ENCODE results near the gene VOPP1. TPM values are rescaled to one million over a fixed set of nuclear protein-coding genes. Genes with fewer than 3 reads are reported as not detected.

VOPP1 gene
- total RNA-seq, 1 donor from 2014 or later, result 53.7 TPM

GRCh38 chr7:55436457-55436856 is 135.8 kb downstream of the VOPP1 start:
- H3K9me3 ChIP-seq, result no peaks in the 10 kb centered on the region
- H3K4me1 ChIP-seq, result no peaks in the 10 kb centered on the region
- DNase-seq (no peak), ATAC-seq (no peak)
- no peaks in the 10 kb centered on the region for H3K36me3 ChIP-seq
- H3K4me3 ChIP-seq, result no peak overlapping the region
- H3K27ac ChIP-seq, result no peak overlapping the region
- intact Hi-C loops (cut with DNase I), result no loop called here
- H3K27me3 ChIP-seq, result no peaks in the 10 kb centered on the region
- TF ChIP-seq, protein P1, sequence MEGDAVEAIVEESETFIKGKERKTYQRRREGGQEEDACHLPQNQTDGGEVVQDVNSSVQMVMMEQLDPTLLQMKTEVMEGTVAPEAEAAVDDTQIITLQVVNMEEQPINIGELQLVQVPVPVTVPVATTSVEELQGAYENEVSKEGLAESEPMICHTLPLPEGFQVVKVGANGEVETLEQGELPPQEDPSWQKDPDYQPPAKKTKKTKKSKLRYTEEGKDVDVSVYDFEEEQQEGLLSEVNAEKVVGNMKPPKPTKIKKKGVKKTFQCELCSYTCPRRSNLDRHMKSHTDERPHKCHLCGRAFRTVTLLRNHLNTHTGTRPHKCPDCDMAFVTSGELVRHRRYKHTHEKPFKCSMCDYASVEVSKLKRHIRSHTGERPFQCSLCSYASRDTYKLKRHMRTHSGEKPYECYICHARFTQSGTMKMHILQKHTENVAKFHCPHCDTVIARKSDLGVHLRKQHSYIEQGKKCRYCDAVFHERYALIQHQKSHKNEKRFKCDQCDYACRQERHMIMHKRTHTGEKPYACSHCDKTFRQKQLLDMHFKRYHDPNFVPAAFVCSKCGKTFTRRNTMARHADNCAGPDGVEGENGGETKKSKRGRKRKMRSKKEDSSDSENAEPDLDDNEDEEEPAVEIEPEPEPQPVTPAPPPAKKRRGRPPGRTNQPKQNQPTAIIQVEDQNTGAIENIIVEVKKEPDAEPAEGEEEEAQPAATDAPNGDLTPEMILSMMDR (IDR thresholded peaks at IDR 0.05), result no peak

GRCh38 chr7:55435466-55435865 is 136.8 kb downstream of the VOPP1 start:
- intact Hi-C loops (cut with DNase I), result no loop called here
- no peaks in the 10 kb centered on the region for H3K9me3 ChIP-seq
- H3K27ac ChIP-seq, result no peak overlapping the region
- H3K4me1 ChIP-seq, result no peaks in the 10 kb centered on the region
- ATAC-seq (no peak), DNase-seq (no peak)
- no peaks in the 10 kb centered on the region for H3K27me3 ChIP-seq
- H3K36me3 ChIP-seq, result no peaks in the 10 kb centered on the region
- H3K4me3 ChIP-seq, result no peak overlapping the region
- TF ChIP-seq, protein P1 (IDR thresholded peaks at IDR 0.05), result no peak

DNA sequence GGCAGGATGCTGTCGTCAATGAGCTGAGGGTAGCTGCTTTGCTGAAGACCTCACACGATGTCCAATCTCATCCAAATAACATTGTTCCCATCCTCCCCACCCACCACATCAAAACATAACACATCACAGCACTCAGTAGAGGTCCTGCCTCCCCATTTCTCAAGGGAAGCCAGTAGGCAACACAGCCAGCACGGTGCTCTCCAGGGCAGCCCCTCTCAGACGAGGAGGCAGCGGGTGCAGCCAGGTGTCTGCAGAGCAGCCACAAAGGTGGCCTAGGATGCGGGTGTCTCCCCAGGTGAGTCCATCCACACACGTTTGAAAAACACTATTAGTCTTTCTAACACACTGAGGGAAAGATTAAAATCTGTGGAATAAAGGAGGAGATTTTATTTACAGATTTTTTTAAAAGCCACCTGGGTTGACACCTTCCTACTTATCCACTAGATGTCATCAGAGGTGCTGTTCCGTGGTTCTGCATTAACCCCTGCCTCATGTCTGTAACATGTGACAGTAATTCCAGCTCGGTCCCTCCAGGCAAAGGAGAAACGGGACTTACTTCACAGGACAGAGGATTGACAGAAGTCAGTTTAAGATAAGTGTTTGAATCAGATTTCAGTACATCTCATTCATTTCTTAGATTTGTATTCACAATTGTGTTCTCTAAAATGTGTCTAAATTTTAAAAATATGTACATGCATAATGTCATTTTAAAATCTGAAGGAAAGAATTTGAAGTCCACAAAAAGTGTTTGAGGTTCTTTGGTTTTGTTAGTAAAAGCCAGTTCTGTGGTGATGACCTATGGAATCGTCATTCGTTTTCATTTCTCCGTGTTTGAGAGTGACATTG is 139.1 kb downstream of the VOPP1 start:
- TF ChIP-seq, protein P1 (IDR thresholded peaks at IDR 0.05), result peak; percentile 28
- no peak for DNase-seq
- Histone ChIP-seq H3K27me3 (no peaks in the 10 kb centered on the region), H3K36me3 (no peaks in the 10 kb centered on the region), H3K4me3 (no peak overlapping the region), H3K4me1 (no peaks in the 10 kb centered on the region), H3K9me3 (no peaks in the 10 kb centered on the region), H3K27ac (no peak overlapping the region)
- intact Hi-C loops (cut with DNase I), result no loop called here
- peak; percentile 37 for ATAC-seq

DNA sequence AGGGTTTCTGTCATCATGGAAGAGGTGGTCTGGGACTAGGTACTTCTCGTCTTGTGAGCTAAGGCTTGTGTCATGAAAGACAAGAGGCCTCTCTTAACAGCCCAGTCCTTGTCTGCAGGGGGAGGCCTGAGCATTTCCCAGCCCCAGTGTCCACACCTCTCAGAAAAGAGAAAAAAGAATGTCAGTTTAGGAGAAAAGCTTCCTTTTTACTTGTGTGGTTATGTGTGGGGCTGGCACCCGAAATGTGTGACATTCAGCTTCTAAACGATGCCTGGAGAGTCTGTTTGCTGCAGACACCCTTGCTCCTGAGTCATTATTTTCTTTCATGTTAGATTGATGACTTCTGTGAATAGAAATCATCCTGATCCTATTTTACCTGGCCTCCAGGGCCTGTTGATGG is 139.8 kb downstream of the VOPP1 start:
- ATAC-seq (no peak), DNase-seq (no peak)
- no peaks in the 10 kb centered on the region for H3K9me3 ChIP-seq
- H3K36me3 ChIP-seq, result no peaks in the 10 kb centered on the region
- H3K4me1 ChIP-seq, result no peaks in the 10 kb centered on the region
- no peaks in the 10 kb centered on the region for H3K27me3 ChIP-seq
- TF ChIP-seq, protein P1 (IDR thresholded peaks at IDR 0.05), result no peak
- no peak overlapping the region for H3K4me3 ChIP-seq
- intact Hi-C loops (cut with DNase I), result no loop called here
- H3K27ac ChIP-seq, result no peak overlapping the region

DNA sequence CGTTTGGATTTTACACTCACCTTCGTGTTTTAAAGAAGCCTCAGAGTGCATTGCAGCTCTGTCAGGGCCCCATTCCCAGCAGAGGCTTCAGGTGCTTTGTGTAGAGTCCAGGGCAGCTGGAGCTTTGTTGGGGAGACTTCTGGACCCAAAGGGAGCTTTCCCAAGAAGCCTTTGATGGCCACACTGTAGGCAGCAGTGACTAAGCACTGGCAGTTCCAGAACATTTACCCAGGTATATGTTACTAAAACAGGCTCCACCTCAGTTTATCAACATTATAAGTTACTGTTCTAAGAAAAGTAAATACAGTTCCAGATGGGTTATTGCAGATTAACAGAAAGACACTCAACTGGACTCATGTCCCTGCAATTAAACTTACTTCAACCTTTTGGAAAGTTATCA is 140.4 kb downstream of the VOPP1 start:
- no peaks in the 10 kb centered on the region for H3K9me3 ChIP-seq
- H3K27me3 ChIP-seq, result no peaks in the 10 kb centered on the region
- ATAC-seq (no peak), DNase-seq (no peak)
- TF ChIP-seq, protein P1 (IDR thresholded peaks at IDR 0.05), result no peak
- H3K4me1 ChIP-seq, result no peaks in the 10 kb centered on the region
- intact Hi-C loops (cut with DNase I), result no loop called here
- no peak overlapping the region for H3K4me3 ChIP-seq
- no peaks in the 10 kb centered on the region for H3K36me3 ChIP-seq
- H3K27ac ChIP-seq, result no peak overlapping the region
